GM13977 (cell line): ENCODE results near the gene FARP1.

ENCODE experiments used
- DNase-seq: peaks from one replicate; pipeline ENCODE4 v3.0.0; 2012; ENCODE audit warnings: low spot score
- in situ Hi-C: fragments of 300-500 bp; cut with MboI; formaldehyde crosslinking; loops from one replicate; pipeline ENCODE4 v1.12.0; 2022; ENCODE audit warnings: low sequenced_read_pairs, low pct_unique_long_range_greater_than_20kb, mixed read lengths, inconsistent platforms; ENCODE audit not compliant: unreplicated experiment
- TF ChIP-seq, protein P1 (sequence below): IDR thresholded peaks from 2 replicates; pipeline ENCODE4 v1.5.1; 2012; ENCODE audit warnings: mild to moderate bottlenecking, control low read depth; ENCODE audit not compliant: insufficient read depth; ENCODE audit errors: extremely low read depth, missing control alignments

FARP1 gene

DNA sequence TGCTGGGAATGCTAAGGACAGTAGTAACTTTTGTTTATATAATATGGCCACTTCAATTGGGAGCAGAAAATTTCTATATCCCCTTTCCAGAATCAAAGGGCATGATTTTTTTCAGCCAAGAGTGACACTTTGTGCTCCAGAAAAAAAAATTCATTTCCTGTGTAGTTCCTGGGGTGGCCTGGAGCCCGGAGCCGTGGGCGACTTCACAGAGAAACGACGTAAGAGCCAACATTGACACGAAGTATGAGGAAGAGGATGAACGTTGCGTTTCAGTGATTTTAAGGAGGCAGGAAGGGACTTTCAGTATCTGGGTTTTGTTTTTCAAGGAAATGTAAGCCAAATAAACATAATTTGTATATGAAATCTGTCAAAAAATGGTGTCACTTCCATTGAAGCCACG is 246.4 kb downstream of the FARP1 start:
- DNase-seq, result no peak
- in situ Hi-C loops, result no loop called here
- TF ChIP-seq, protein P1, sequence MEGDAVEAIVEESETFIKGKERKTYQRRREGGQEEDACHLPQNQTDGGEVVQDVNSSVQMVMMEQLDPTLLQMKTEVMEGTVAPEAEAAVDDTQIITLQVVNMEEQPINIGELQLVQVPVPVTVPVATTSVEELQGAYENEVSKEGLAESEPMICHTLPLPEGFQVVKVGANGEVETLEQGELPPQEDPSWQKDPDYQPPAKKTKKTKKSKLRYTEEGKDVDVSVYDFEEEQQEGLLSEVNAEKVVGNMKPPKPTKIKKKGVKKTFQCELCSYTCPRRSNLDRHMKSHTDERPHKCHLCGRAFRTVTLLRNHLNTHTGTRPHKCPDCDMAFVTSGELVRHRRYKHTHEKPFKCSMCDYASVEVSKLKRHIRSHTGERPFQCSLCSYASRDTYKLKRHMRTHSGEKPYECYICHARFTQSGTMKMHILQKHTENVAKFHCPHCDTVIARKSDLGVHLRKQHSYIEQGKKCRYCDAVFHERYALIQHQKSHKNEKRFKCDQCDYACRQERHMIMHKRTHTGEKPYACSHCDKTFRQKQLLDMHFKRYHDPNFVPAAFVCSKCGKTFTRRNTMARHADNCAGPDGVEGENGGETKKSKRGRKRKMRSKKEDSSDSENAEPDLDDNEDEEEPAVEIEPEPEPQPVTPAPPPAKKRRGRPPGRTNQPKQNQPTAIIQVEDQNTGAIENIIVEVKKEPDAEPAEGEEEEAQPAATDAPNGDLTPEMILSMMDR, result no peak

DNA sequence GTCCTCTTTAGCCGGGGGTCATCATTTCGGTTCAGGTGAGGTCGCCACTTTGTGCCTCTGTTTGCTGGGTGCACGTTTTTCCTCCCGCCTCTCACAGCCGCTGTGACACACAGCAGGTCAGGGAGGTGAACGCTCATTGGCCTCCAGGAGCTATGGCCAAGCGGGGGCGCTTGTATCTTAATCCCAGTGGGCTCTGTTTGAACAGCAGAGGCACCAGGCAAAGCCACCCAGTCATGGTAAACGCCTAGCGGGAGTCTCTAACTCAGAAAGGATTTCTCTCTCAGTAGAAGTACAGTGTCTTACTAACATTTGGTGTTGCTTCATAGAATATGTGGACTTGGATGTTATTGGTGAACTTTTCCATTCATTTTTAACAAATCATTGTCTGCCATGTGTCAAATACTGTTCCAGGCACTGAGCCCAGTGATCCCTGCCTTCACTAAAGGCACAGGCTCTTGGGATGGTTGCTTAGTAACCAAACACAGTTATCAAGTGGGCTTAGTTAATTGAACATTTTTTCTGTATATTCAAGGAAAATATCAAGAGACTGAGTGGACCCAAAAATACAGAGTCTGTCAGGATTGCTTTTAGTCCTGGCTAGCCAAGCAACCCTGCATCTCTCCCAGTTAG is 247.3 kb downstream of the FARP1 start:
- TF ChIP-seq, protein P1, result no peak
- in situ Hi-C loops, result no loop called here

DNA sequence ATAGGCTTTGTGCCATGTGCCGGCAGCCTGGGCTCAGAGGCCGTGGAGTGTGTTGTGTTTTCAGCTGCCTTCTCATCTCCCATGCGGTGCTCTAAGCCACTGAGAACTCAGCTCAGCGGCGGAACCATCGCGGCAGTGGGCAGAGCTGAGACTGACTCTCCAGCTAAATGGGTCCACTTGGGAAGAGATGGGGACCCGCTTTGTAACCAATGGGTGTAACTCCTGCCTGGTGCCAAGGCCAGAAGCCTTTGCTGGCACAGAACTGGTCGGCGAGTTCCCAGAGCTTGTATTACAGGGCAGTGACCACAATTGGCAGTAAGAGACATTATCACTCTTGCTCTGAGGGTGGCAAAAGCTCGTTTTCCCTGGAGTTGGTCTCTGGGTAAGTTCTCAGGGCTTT is 251.0 kb downstream of the FARP1 start:
- TF ChIP-seq, protein P1, result no peak
- no peak for DNase-seq
- in situ Hi-C loops, result no loop called here

More for the DNA sequence above, 247.3 kb downstream of the FARP1 start:
- DNase-seq, result no peak

DNA sequence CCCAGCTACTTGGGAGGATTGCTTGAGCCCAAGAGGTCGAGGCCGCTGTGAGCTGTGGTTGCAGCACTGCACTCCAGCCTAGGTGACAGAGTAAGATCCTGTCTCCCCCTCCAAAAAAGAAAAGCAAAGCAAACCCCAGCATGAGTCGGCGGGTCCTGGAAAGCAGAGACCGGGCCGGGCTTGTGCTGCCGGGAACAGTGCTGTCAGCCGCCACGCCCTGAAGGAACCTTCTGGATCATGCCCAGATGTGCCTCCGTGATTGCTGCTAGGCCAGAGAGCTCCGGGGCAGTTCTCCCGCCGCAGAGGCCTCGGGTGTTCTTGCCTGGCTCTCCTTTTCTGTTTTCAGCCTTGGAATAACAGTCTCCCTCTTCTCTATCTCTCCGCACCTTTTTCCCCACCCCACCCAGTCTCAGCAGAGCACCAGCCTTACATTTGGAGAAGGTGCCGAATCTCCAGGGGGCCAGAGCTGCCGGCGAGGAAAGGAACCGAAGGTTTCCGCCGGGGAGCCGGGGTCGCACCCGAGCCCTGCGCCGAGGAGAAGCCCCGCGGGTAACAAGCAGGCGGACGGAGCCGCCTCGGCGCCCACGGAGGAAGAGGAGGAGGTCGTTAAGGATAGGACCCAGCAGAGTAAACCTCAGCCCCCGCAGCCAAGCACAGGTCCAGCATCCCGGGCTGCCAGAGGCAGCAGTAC is 252.1 kb downstream of the FARP1 start:
- TF ChIP-seq, protein P1, result no peak
- no peak for DNase-seq

DNA sequence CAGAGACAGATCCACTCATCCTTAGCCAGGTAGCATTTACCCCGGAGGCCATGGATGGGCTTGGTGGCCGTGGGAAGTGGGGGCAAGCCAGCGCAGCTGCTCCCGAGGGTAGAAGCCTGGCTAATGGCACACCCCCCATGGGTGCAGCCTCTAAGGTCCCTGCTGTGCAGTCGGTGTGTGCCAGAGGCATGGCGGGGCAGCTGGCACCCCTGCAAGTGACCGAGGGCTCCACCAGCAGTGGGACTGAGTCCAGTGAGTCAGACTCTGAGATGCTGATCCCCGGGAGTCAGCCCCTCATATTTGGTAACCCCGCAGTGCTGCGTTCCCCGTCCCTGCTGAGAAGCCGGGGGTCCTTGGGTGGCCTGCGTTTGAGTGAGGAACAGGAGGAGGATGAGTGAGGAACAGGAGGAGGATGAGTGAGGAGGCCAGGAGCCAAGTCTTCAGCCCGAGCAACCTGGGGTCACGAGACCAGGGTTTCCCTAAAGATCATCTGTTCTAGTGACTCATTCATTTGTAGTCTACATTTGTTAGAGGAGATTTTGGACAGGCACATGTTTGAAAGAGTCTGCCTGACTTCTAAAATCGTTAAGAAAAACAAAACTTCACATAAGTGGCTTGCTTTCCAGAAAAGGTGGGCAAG is 253.3 kb downstream of the FARP1 start:
- DNase-seq, result no peak
- TF ChIP-seq, protein P1, result no peak
- in situ Hi-C loops, result no loop called here

More for the DNA sequence above, 252.1 kb downstream of the FARP1 start:
- in situ Hi-C loops, result no loop called here

DNA sequence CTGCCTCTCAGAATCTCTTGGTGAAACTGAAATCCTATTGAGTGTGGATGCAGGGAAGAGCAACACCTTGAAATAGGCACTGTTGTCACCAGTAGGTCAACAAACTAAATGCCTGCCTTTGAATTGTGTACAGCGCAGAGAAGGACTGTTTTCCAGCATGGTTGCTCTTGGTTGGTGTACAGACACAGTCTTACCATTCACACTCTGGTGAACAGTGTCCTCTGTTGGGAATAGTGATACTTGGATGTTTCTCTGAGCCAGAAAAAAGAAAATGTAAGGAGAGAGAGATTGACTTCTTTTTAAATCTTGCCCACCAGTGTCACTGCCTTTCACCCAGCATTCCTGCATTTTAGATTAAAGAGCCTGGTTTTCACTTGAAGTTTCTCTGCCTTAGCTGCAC is 254.3 kb downstream of the FARP1 start:
- in situ Hi-C loops, result no loop called here
- no peak for DNase-seq
- TF ChIP-seq, protein P1, result no peak
